ENCODE data around the gene HOXD10.

The HOXD10 gene

GRCh38 chr2:176118601-176119339, 2.2 kb downstream of the HOXD10 start:
- H3K4me1 ChIP-seq (ENCODE audit: low read length) = no peaks in the 10 kb centered on the region
- no peak overlapping the region for H3K27ac ChIP-seq (ENCODE audit: low read length)
- H4K20me1 ChIP-seq (ENCODE audit: insufficient read depth, low read length) = no peaks in the 10 kb centered on the region
- H3K9me3 ChIP-seq (ENCODE audit: insufficient read depth, low read length) = no peaks in the 10 kb centered on the region
- no peak overlapping the region for H3K9ac ChIP-seq (ENCODE audit: low read length)
- no peaks in the 10 kb centered on the region for H3K27me3 ChIP-seq (ENCODE audit: low read depth, low read length)
- no peak overlapping the region for H3K4me3 ChIP-seq (ENCODE audit: low read length)
- H3K36me3 ChIP-seq (replicated peaks; ENCODE audit: low read depth, low read length) = no peaks in the 10 kb centered on the region
- H2AFZ ChIP-seq (ENCODE audit: low read depth, low read length) = no peak overlapping the region
- H3K4me2 ChIP-seq (ENCODE audit: low read length) = no peak overlapping the region
- H3K79me2 ChIP-seq (ENCODE audit: low read length) = no peaks in the 10 kb centered on the region
- no peak for TF ChIP-seq EZH2phosphoT487 (IDR thresholded peaks at IDR 0.05; ENCODE audit: low read depth)
- TF ChIP-seq CTCF (IDR thresholded peaks at IDR 0.05; ENCODE audit: low read depth, low read length) = peak; percentile 22; the same call in 1 of the 2 replicates

- no peak overlapping the region for H3K4me2 ChIP-seq (ENCODE audit: low read length)
- H2AFZ ChIP-seq (ENCODE audit: low read depth, low read length) = no peak overlapping the region
- no peaks in the 10 kb centered on the region for H3K4me1 ChIP-seq (ENCODE audit: low read length)
- H3K27ac ChIP-seq (ENCODE audit: low read length) = no peak overlapping the region
- no peak overlapping the region for H3K9ac ChIP-seq (ENCODE audit: low read length)
- TF ChIP-seq CTCF (IDR thresholded peaks at IDR 0.05; ENCODE audit: low read depth, low read length) (no peak), EZH2phosphoT487 (IDR thresholded peaks at IDR 0.05; ENCODE audit: low read depth) (no peak)
- H3K79me2 ChIP-seq (ENCODE audit: low read length) = no peaks in the 10 kb centered on the region
- H4K20me1 ChIP-seq (ENCODE audit: insufficient read depth, low read length) = no peaks in the 10 kb centered on the region
- H3K27me3 ChIP-seq (ENCODE audit: low read depth, low read length) = no peaks in the 10 kb centered on the region
- no peaks in the 10 kb centered on the region for H3K9me3 ChIP-seq (ENCODE audit: insufficient read depth, low read length)
- no peak overlapping the region for H3K4me3 ChIP-seq (ENCODE audit: low read length)
- no peaks in the 10 kb centered on the region for H3K36me3 ChIP-seq (replicated peaks; ENCODE audit: low read depth, low read length)
These were observed 4.0 kb downstream of the HOXD10 start for GRCh38 chr2:176120364-176121189.

GRCh38 chr2:176121190-176122051, 4.8 kb downstream of the HOXD10 start:
- TF ChIP-seq EZH2phosphoT487 (IDR thresholded peaks at IDR 0.05; ENCODE audit: low read depth) = no peak
- no peak for TF ChIP-seq CTCF (IDR thresholded peaks at IDR 0.05; ENCODE audit: low read depth, low read length)
- no peaks in the 10 kb centered on the region for H3K9me3 ChIP-seq (ENCODE audit: insufficient read depth, low read length)
- no peaks in the 10 kb centered on the region for H4K20me1 ChIP-seq (ENCODE audit: insufficient read depth, low read length)
- no peak overlapping the region for H3K9ac ChIP-seq (ENCODE audit: low read length)
- H3K4me3 ChIP-seq (ENCODE audit: low read length) = no peak overlapping the region
- H2AFZ ChIP-seq (ENCODE audit: low read depth, low read length) = no peak overlapping the region
- no peak overlapping the region for H3K27ac ChIP-seq (ENCODE audit: low read length)
- no peaks in the 10 kb centered on the region for H3K4me1 ChIP-seq (ENCODE audit: low read length)
- no peak overlapping the region for H3K4me2 ChIP-seq (ENCODE audit: low read length)
- no peaks in the 10 kb centered on the region for H3K79me2 ChIP-seq (ENCODE audit: low read length)
- H3K27me3 ChIP-seq (ENCODE audit: low read depth, low read length) = no peaks in the 10 kb centered on the region
- no peaks in the 10 kb centered on the region for H3K36me3 ChIP-seq (replicated peaks; ENCODE audit: low read depth, low read length)

Measured in OCI-LY3 (cell line).